ENCODE data around the gene FCHO2. TPM values are rescaled to one million over a fixed set of nuclear protein-coding genes. Genes with fewer than 3 reads are reported as not detected.

FCHO2 gene
- total and polyA plus RNA-seq, 4 donors = 13.1 to 57.5 (median 31.2) TPM

- no peak for DNase-seq
- Histone ChIP-seq H3K9me3 (ENCODE audit: control insufficient read depth, low read length) (no peaks in the 10 kb centered on the region), H3K4me1 (ENCODE audit: control insufficient read depth in 1 of 2, insufficient read depth in 2 of 2, low read length in 2 of 2) (no peaks in the 10 kb centered on the region), H3K4me3 (ENCODE audit: low read length in 2 of 2) (no peak overlapping the region), H3K27ac (ENCODE audit: low read depth in 1 of 2, low read length in 2 of 2) (no peak overlapping the region), H3K27me3 (ENCODE audit: control insufficient read depth in 1 of 2, insufficient read depth in 2 of 2, low read length in 1 of 2) (no peaks in the 10 kb centered on the region), H3K36me3 (ENCODE audit: control insufficient read depth in 1 of 2, insufficient read depth in 2 of 2, low read length in 1 of 2) (no peaks in the 10 kb centered on the region)
- ATAC-seq (ENCODE audit: low FRiP score) = no peak
- 75 to 77% methylated on average over 19 of the region's 19 CpGs for WGBS, 2 donors
- intact Hi-C loops (cut with DNase I) = no loop called here
These were observed 167.3 kb downstream of the FCHO2 start for GRCh38 chr5:73122875-73123810.

- ATAC-seq (ENCODE audit: low FRiP score) (no peak), DNase-seq (no peak)
- WGBS, 2 donors = 85 to 88% methylated on average over 4 of the region's 4 CpGs
- no peaks in the 10 kb centered on the region for H3K27me3 ChIP-seq (ENCODE audit: control insufficient read depth in 1 of 2, insufficient read depth in 2 of 2, low read length in 1 of 2)
- no peaks in the 10 kb centered on the region for H3K4me1 ChIP-seq (ENCODE audit: control insufficient read depth in 1 of 2, insufficient read depth in 2 of 2, low read length in 2 of 2)
- H3K4me3 ChIP-seq (ENCODE audit: low read length in 2 of 2) = no peak overlapping the region
- intact Hi-C loops (cut with DNase I) = no loop called here
- no peak overlapping the region for H3K27ac ChIP-seq (ENCODE audit: low read depth in 1 of 2, low read length in 2 of 2)
- no peaks in the 10 kb centered on the region for H3K36me3 ChIP-seq (ENCODE audit: control insufficient read depth in 1 of 2, insufficient read depth in 2 of 2, low read length in 1 of 2)
- no peaks in the 10 kb centered on the region for H3K9me3 ChIP-seq (ENCODE audit: control insufficient read depth, low read length)
These were observed 169.4 kb downstream of the FCHO2 start for GRCh38 chr5:73125289-73125688.

- Histone ChIP-seq H3K27ac (ENCODE audit: low read depth in 1 of 2, low read length in 2 of 2) (no peak overlapping the region), H3K4me3 (ENCODE audit: low read length in 2 of 2) (no peak overlapping the region), H3K27me3 (ENCODE audit: control insufficient read depth in 1 of 2, insufficient read depth in 2 of 2, low read length in 1 of 2) (no peaks in the 10 kb centered on the region), H3K9me3 (ENCODE audit: control insufficient read depth, low read length) (no peaks in the 10 kb centered on the region), H3K36me3 (ENCODE audit: control insufficient read depth in 1 of 2, insufficient read depth in 2 of 2, low read length in 1 of 2) (no peaks in the 10 kb centered on the region), H3K4me1 (ENCODE audit: control insufficient read depth in 1 of 2, insufficient read depth in 2 of 2, low read length in 2 of 2) (no peaks in the 10 kb centered on the region)
- no peak for DNase-seq
- intact Hi-C loops (cut with DNase I) = no loop called here
- WGBS, 2 donors = 93 to 94% methylated on average over 4 of the region's 4 CpGs
- no peak for ATAC-seq (ENCODE audit: low FRiP score)
These were observed 170.5 kb downstream of the FCHO2 start for GRCh38 chr5:73126381-73126780.

- intact Hi-C loops (cut with DNase I) = no loop called here
- Histone ChIP-seq H3K4me1 (ENCODE audit: control insufficient read depth in 1 of 2, insufficient read depth in 2 of 2, low read length in 2 of 2) (no peaks in the 10 kb centered on the region), H3K4me3 (ENCODE audit: low read length in 2 of 2) (no peak overlapping the region), H3K27ac (ENCODE audit: low read depth in 1 of 2, low read length in 2 of 2) (no peak overlapping the region), H3K9me3 (ENCODE audit: control insufficient read depth, low read length) (no peaks in the 10 kb centered on the region), H3K27me3 (ENCODE audit: control insufficient read depth in 1 of 2, insufficient read depth in 2 of 2, low read length in 1 of 2) (no peaks in the 10 kb centered on the region), H3K36me3 (ENCODE audit: control insufficient read depth in 1 of 2, insufficient read depth in 2 of 2, low read length in 1 of 2) (no peaks in the 10 kb centered on the region)
- 86 to 93% methylated on average over 1 of the region's 1 CpG for WGBS, 2 donors
- ATAC-seq (ENCODE audit: low FRiP score) (no peak), DNase-seq (no peak)
These were observed 171.1 kb downstream of the FCHO2 start for GRCh38 chr5:73126957-73127356.

GRCh38 chr5:73129143-73129542, 173.3 kb downstream of the FCHO2 start:
- Histone ChIP-seq H3K27me3 (ENCODE audit: control insufficient read depth in 1 of 2, insufficient read depth in 2 of 2, low read length in 1 of 2) (no peaks in the 10 kb centered on the region), H3K36me3 (ENCODE audit: control insufficient read depth in 1 of 2, insufficient read depth in 2 of 2, low read length in 1 of 2) (no peaks in the 10 kb centered on the region), H3K4me3 (ENCODE audit: low read length in 2 of 2) (no peak overlapping the region), H3K4me1 (ENCODE audit: control insufficient read depth in 1 of 2, insufficient read depth in 2 of 2, low read length in 2 of 2) (no peaks in the 10 kb centered on the region), H3K27ac (ENCODE audit: low read depth in 1 of 2, low read length in 2 of 2) (no peak overlapping the region), H3K9me3 (ENCODE audit: control insufficient read depth, low read length) (no peaks in the 10 kb centered on the region)
- WGBS, 2 donors = 90 to 92% methylated on average over 5 of the region's 5 CpGs
- intact Hi-C loops (cut with DNase I) = no loop called here
- no peak for DNase-seq
- no peak for ATAC-seq (ENCODE audit: low FRiP score)

GRCh38 chr5:73130811-73131210, 175.0 kb downstream of the FCHO2 start:
- intact Hi-C loops (cut with DNase I) = no loop called here
- no peaks in the 10 kb centered on the region for H3K4me1 ChIP-seq (ENCODE audit: control insufficient read depth in 1 of 2, insufficient read depth in 2 of 2, low read length in 2 of 2)
- DNase-seq (no peak), ATAC-seq (ENCODE audit: low FRiP score) (no peak)
- 86 to 93% methylated on average over 1 of the region's 1 CpG for WGBS, 2 donors
- H3K4me3 ChIP-seq (ENCODE audit: low read length in 2 of 2) = no peak overlapping the region
- H3K9me3 ChIP-seq (ENCODE audit: control insufficient read depth, low read length) = no peaks in the 10 kb centered on the region
- no peaks in the 10 kb centered on the region for H3K36me3 ChIP-seq (ENCODE audit: control insufficient read depth in 1 of 2, insufficient read depth in 2 of 2, low read length in 1 of 2)
- no peak overlapping the region for H3K27ac ChIP-seq (ENCODE audit: low read depth in 1 of 2, low read length in 2 of 2)
- no peaks in the 10 kb centered on the region for H3K27me3 ChIP-seq (ENCODE audit: control insufficient read depth in 1 of 2, insufficient read depth in 2 of 2, low read length in 1 of 2)

GRCh38 chr5:73131711-73132425, 176.0 kb downstream of the FCHO2 start:
- intact Hi-C loops (cut with DNase I) = no loop called here
- no peak overlapping the region for H3K27ac ChIP-seq (ENCODE audit: low read depth in 1 of 2, low read length in 2 of 2)
- H3K4me3 ChIP-seq (ENCODE audit: low read length in 2 of 2) = no peak overlapping the region
- no peaks in the 10 kb centered on the region for H3K36me3 ChIP-seq (ENCODE audit: control insufficient read depth in 1 of 2, insufficient read depth in 2 of 2, low read length in 1 of 2)
- no peak for ATAC-seq (ENCODE audit: low FRiP score)
- H3K9me3 ChIP-seq (ENCODE audit: control insufficient read depth, low read length) = no peaks in the 10 kb centered on the region
- H3K4me1 ChIP-seq (ENCODE audit: control insufficient read depth in 1 of 2, insufficient read depth in 2 of 2, low read length in 2 of 2) = no peaks in the 10 kb centered on the region
- no peak for DNase-seq
- WGBS, 2 donors = 86% methylated on average over 3 of the region's 3 CpGs
- no peaks in the 10 kb centered on the region for H3K27me3 ChIP-seq (ENCODE audit: control insufficient read depth in 1 of 2, insufficient read depth in 2 of 2, low read length in 1 of 2)

GRCh38 chr5:73132759-73133158, 176.9 kb downstream of the FCHO2 start:
- WGBS, 2 donors = 88 to 90% methylated on average over 2 of the region's 2 CpGs
- intact Hi-C loops (cut with DNase I) = no loop called here

GRCh38 chr5:73135021-73135420, 179.2 kb downstream of the FCHO2 start:
- Histone ChIP-seq H3K27me3 (ENCODE audit: control insufficient read depth in 1 of 2, insufficient read depth in 2 of 2, low read length in 1 of 2) (no peaks in the 10 kb centered on the region), H3K9me3 (ENCODE audit: control insufficient read depth, low read length) (no peaks in the 10 kb centered on the region), H3K36me3 (ENCODE audit: control insufficient read depth in 1 of 2, insufficient read depth in 2 of 2, low read length in 1 of 2) (no peaks in the 10 kb centered on the region), H3K4me1 (ENCODE audit: control insufficient read depth in 1 of 2, insufficient read depth in 2 of 2, low read length in 2 of 2) (no peaks in the 10 kb centered on the region), H3K4me3 (ENCODE audit: low read length in 2 of 2) (no peak overlapping the region), H3K27ac (ENCODE audit: low read depth in 1 of 2, low read length in 2 of 2) (no peak overlapping the region)
- 94 to 96% methylated on average over 3 of the region's 3 CpGs for WGBS, 2 donors
- intact Hi-C loops (cut with DNase I) = no loop called here
- ATAC-seq (ENCODE audit: low FRiP score) = no peak
- DNase-seq = no peak

More at GRCh38 chr5:73132759-73133158, 176.9 kb downstream of the FCHO2 start:
- Histone ChIP-seq H3K4me3 (ENCODE audit: low read length in 2 of 2) (no peak overlapping the region), H3K27ac (ENCODE audit: low read depth in 1 of 2, low read length in 2 of 2) (no peak overlapping the region), H3K36me3 (ENCODE audit: control insufficient read depth in 1 of 2, insufficient read depth in 2 of 2, low read length in 1 of 2) (no peaks in the 10 kb centered on the region), H3K4me1 (ENCODE audit: control insufficient read depth in 1 of 2, insufficient read depth in 2 of 2, low read length in 2 of 2) (no peaks in the 10 kb centered on the region), H3K27me3 (ENCODE audit: control insufficient read depth in 1 of 2, insufficient read depth in 2 of 2, low read length in 1 of 2) (no peaks in the 10 kb centered on the region), H3K9me3 (ENCODE audit: control insufficient read depth, low read length) (no peaks in the 10 kb centered on the region)
- no peak for ATAC-seq (ENCODE audit: low FRiP score)
- DNase-seq = no peak

Data from aorta (tissue), 5 donors.